SU-DHL-6 (cell line): ENCODE results near the gene SMC5.

Experiments
- CTCF ChIP-seq: fragments of 200-600 bp; sonication (generic); IDR thresholded peaks from one replicate; pipeline ENCODE4 v1.5.1; 2017; ENCODE audit warnings: antibody characterized with exemption, mild to moderate bottlenecking, low read length, moderate library complexity; ENCODE audit not compliant: insufficient read depth, poor library complexity, severe bottlenecking
- EZH2phosphoT487 ChIP-seq: fragments of 200-600 bp; sonication (generic), shearing (Covaris generic); conservative IDR thresholded peaks from 2 replicates; pipeline ENCODE4 v1.6.1; 2018; ENCODE audit warnings: mild to moderate bottlenecking, antibody characterized with exemption, low read length, moderate library complexity, mixed read lengths

GRCh38 chr9:70340572-70340971 lies 81.8 kb downstream of the SMC5 start:
- TF ChIP-seq CTCF (no peak), EZH2phosphoT487 (no peak)
